GM19438 (cell line): ENCODE results near the gene HMMR.

Source experiments
- ATAC-seq: cut with Tn5 transposase; IDR thresholded peaks from one replicate; pipeline ENCODE4 v1.9.1; 2021; ENCODE audit warnings: low read depth; ENCODE audit not compliant: unreplicated experiment

HMMR gene

DNA sequence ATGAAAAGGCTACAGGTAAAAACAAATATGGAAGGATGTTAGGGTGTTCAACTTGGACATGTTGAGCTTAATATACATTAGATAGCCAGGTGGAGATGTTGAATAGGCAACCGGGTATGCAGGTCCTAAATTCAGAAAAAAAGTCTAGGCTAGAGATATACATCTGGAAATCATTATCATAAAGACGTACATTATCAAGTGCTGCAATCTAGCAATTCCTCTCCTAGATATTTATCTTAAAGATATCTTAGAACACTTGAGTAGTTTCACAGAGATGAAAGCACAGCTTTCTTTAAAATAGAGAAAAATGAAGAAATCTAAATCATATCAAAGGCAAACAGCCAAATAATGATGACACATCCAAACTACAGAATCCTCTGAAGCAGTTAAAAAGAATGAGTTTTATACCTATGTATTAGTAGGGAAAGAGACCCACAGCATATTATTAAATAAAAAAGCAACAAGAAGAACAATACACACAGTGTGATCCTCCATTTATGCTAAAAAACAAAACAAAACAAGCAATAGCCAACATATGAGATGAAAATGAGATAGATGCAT, 4.3 kb upstream of the HMMR start:
- ATAC-seq = no peak

DNA sequence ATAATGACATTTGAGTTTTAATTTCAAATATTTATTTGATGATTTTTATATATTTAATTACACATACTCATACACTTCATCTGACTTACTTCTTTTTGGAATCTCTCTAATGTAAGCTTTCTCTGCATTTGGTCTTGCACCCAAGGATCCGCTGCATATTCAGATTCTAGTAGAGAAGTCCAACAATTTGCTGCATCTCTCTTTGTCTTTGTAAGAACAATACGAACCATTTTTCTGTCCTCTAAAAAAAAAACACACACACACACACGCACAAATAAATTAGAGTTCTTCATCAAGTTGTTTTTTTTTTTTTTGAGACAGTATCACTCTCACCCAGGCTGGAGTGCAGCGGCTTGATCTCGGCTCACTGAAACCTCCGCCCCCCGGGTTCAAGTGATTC, 3.6 kb upstream of the HMMR start:
- no peak for ATAC-seq

DNA sequence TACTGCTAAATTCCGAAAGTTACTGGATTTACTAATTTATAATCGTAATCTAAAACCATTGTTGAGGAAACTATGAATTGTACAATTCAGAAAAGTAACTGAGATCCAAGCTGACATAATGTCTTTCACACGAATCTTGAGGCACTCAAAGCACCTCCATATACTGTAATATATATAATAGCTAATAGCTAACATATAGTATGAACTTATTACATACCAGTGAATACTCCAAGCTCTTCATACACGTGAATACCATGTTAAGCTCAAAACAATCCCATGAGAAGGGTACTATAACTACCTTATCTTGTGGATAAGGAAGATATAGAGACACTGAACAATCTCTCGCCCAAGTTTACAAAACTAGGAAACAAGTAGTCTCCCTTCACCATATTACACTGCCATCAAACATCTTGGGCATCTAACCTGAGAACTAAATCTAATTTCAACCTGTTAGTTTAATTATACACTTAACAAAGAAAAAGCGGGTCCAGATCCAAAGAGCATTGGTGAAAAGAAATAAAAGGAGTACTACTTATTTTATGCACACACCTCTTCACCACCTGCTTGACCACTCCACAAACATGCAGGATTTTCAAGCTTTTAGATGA, 1.6 kb upstream of the HMMR start:
- no peak for ATAC-seq

DNA sequence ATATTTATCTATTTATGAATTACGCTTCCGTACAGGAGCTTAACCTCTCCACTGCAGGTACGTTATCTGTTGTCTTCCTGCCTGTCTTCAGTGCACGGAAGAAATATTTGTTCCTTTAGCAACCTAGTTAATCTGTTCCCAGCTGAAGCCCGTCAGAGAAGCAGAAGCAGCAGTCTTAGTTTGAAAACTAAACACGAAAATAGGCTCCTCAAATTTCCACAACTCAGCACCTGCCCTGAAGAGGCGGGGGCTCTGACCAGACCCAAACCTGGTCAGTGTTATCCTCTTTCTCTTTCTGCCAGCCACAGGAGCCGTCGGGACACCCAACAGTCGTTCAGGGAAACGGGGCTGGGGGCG, 992 bp upstream of the HMMR start:
- ATAC-seq = peak; percentile 9

DNA sequence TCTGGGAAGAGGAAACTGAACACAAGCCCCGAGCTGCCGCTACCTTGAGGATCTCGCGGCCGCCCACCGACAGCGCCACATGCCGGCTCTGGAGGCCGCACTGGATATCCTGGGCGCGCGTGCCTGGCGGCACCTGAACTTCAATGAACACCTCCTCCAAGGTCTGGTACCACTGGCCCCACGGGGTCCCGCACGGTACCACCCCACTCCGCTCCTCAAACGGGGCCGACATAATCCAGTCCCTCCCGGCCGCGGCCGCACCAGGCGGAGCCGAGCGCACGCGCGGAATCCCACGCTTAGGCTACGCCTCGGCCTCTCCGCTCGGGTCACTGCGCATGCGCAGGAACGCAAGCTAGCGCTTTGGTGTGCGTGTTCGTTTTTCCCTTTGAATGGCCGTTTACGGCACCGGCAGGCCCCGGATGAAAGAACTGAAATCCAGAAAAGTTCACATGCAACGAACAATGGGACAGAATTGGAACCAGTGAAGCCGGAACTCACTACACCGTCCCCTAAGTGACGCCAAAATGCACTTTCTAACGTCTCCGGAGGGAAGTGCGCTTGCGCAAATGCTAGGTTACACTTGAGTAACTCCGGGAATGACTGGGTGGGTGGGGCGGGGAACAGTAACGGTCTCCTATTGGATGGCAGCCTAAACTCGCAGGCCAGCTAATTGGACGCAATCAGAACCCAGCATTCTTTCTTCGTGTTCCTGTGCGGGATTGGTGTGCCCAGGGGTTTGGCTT, 442 bp upstream of the HMMR start, which contains the start of gene NUDCD2:
Gene NUDCD2, minus strand, starts transcription at position 284 of the 743 bp plus-strand sequence. Its CDS starts 52 bp downstream, at position 232.
- peak; percentile 74 for ATAC-seq

DNA sequence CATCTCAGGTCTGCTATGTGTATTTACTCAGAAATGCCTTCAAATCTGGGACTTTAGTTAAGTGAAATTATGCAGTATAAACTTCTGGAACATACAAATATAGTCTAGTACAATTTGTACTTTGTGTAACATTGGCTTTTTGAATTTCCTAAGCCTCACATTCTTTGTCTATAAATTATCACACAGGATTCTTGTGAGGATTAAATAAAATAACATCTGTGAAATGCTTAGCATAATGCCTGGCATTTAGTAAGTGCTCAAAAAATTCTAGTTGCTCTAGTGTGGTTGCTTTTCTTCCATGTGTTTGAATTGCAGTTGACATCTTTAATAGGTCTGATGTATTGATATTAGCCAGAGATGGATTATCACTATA, 2.6 kb downstream of the HMMR start:
- ATAC-seq = no peak

DNA sequence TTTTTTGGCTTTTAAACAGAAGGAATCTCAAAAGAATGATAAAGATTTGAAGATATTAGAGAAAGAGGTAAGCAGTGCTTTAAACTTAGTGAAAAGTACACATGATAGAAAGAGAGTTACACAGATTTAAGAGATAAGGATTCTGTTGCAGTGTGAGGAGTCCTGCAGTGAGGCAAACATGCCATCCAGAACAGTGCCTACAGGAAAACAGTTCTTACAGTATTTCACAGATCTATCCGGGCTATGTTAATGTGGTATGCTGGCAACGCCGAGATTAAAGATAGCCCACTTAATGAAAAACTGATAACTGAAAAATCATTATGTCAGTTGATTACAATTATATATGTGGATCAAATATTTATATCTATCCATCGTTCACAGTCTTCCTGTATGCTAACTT, 7.2 kb downstream of the HMMR start:
- ATAC-seq = no peak

DNA sequence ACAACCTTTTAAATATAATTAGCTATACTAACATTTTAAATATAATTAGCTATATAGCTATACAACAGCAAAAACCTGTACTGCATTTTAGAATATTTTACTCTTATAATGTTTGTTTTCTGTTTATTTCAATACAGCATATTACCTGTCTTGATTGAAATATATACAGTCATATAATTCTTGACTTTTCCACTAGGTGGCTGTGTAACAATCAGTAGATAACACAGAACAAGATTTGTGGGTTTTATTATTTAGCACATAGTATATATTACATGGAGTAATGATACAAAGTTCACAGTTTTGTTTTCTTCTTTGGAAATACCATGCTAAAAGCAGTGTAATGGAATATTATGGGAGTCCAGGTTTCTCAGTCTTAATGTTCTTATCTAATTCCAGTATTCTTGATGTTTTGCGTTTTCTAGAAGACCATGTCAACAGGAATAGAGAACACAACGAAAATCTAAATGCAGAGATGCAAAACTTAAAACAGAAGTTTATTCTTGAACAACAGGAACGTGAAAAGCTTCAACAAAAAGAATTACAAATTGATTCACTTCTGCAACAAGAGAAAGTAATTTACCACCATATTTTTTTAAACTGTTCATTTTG, 13.3 kb downstream of the HMMR start:
- ATAC-seq = no peak

DNA sequence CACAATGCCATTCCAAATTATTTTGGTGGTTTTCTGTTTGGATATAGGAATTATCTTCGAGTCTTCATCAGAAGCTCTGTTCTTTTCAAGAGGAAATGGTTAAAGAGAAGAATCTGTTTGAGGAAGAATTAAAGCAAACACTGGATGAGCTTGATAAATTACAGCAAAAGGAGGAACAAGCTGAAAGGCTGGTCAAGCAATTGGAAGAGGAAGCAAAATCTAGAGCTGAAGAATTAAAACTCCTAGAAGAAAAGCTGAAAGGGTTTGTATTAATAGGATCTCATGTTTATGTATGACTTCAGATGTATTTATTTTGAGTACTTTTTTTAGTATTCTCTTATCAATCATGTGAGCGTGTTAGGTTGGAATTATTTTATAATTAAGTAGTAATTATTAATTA, 15.0 kb downstream of the HMMR start:
- ATAC-seq = no peak

DNA sequence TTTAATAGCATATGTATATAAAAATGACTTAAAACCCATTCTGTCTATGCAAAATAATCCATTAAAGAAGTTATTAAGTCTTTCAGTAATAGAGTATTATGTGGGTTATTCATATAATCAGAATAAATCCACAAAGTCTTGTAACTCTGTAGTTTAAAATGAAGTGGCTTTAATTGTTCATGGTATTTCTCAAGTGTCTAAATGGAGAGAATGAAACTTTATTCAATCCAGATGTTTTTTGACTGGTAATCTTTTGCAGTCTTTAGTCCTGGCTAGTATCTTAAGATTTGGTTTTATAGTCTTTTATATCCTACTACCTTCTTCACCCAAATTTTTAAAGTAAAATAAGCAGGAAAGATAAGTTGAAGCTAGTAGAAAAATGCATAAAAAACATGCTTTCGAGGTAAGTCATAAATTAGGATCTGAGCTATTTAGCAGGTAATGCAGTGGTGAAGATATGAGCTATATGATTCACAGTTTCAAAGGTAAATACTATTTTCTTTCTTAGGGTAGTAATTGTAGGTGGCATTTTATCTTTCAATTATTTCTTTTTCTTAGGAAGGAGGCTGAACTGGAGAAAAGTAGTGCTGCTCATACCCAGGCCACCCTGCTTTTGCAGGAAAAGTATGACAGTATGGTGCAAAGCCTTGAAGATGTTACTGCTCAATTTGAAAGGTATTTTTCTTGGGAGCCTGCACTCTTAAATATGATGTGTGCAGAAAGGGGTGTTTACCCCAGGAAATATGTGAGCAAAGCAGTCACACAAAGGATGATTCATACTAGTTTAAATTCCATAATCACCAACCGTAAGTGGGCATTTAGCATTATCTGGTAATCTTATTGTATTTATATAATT, 17.9 kb downstream of the HMMR start:
- no peak for ATAC-seq

DNA sequence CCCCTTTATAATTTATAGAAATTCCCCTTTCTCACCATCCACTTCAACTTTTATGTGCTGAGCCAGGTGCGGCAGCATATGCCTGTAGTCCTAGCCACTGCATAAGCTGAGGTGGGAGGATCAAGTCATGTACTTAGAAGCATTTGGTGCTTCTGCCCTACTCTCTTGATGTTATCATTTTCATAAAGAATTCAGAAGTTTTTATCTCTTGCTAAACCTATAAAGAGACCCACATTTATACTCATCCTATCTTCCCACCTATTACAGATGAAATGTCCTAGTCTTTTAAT, 18.5 kb downstream of the HMMR start:
- ATAC-seq = no peak

DNA sequence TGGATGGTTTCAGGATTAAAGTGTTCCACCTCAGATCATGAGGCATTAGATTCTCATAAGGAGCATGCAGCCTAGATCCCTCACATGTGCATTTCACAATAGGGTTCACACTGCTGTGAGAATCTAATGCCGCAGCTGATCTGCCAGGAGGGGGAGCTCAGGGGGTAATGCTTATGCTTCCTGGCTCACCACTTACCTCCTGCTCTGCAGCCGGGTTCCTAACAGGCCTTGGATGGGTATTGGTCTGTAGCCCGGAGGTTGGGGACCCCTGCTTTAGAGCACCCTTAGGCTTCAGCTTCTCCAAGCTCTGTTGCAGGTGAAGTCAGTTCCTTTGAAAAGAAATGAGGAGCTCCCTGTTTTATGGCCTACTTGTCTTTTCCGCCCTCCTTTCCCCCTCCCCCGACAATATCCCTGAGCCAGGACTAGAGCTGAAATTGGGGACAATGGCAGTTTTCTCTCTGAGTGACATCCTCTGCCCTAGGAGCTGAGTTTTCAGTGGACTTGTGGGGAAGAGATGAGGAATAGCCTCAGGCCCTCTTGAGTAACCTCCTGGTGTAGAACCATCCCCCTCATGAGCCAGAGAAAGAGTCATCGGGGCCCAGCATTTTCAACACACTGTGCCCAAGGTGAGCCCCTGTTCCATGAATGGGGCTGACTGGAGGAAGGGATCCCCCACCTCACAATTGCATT, 28.8 kb downstream of the HMMR start:
- no peak for ATAC-seq

DNA sequence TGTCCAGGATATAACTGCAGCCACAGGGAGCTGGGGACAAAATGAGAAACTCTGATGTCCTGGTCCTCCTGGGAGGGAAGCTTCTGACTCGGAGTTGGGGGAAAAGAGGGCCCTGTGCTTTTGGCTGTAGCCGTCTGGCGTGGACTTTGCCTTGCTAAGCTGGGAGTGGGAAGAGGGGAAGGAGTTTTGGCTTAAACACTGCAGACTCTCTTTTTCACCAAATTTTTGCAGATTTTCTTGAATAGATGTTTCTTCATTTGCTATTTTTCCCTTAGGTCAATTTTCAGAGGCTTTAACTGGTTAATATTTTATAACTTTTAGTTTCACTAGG, 29.3 kb downstream of the HMMR start:
- ATAC-seq = no peak

DNA sequence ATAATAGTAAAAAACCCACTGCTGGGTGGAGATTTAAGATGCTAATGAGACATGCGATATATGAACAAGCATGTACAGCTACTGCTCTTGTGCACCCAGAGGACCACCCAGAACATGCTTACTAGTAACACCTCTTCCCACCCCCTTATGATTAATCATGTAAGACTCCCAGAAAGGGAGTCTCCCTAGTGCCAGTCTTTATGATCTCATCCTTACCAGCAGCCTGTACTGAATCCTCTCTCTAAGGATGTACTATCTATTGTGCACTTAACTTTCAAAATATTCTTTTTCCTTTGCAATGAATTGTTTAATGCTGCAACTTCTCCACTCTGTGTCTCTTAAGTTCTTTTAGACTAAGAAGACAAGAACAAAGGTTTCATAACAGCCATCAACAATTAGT, 35.9 kb downstream of the HMMR start:
- ATAC-seq = no peak

DNA sequence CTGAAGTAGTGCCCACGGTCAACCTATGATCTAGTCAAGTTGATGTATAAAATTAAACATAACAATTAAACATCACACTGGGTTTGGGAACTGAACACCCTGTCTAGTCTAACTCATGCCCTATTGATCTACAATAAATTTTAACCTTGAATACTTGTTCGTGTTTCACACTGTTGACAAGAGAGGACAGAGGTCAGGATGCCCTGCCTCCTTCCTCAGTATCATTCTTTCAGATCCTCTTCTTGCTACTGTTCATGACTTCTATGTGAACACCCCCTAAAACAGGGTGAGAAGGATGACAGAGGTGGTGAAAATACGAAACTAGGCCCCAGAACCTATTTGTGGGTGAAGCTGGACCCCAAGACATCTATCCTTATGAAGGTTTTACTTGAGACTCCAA, 36.9 kb downstream of the HMMR start:
- ATAC-seq = no peak

DNA sequence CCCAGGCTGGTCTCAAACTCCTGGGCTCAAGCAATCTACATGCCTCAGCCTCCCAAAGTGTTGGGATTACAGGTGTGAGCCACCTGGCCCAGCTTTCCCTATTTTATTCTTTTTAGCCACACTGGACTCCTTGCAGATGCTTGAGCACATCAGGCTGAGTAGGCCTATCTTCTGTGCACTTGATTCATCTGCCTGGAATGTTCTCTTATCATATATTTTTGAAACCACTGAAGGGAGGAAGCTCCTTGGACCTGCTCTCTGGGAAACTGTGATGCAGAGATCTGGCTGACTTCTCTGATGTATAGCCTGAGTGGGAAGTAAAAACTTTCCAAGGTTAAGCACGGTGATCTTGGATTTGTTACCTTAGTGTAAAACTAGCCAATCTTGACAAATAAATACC, 38.5 kb downstream of the HMMR start:
- ATAC-seq = no peak

DNA sequence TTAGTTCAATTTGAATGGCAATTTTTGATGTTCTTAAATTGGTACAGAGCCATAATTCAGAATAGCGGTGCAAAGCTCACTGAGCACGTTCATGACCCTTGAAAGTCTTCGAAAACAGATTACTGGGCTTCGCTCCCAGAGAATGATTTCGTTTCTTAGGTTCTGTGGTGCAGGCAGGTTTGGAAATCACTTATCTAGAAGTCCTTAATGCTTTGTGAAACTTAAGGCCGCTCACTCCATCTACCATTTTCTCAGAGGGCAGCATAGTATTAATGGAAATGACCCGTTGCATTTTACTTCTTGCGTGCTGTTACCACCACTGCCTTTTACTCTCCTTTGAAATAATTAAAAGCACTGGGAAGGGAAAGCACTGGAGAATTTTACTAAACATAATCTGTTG, 42.1 kb downstream of the HMMR start:
- ATAC-seq = no peak

DNA sequence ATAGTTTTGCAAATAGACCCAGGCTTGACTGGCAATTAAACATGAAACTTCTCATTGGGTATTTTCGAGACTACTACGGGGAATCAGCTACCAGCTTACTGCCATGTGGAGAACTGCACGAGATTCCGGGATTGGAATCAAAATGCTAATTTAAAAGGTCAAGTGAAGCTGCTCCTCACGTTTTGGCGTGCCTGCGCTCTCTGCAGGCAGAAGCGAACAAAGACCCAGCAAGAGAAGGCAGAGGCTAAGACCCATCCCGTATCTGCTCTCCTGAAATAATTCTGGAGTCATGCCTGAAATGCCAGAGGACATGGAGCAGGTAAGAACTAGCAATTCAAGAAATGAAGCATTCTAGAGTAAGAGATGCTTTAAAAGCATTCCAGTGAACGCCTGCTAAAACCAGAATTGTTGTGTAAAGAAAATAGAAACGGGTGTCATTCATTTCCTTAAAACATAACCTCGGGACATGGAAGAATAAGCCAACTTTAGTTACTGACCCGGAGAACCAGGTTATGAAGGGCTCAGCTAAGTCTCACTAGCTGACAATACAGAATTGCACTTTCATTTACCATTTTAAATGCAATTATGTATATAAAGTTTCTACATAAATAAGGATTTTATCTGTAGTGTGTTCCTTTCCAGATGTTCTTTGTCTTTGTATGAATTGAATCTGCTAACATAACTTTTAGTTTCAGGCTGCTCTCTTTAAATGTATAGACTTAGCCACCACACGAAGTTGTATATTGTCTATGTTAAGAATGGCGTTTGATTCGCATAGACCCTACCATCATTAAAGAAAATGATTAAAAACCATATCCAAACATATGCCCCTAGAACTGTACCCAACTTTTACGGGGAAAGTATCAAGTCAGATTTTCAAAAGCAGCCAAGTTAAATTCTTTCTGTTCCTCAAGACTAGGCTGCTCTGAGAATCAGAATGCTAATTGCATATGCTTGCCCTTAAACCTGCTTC, 43.0 kb downstream of the HMMR start:
- peak; percentile 12 for ATAC-seq

DNA sequence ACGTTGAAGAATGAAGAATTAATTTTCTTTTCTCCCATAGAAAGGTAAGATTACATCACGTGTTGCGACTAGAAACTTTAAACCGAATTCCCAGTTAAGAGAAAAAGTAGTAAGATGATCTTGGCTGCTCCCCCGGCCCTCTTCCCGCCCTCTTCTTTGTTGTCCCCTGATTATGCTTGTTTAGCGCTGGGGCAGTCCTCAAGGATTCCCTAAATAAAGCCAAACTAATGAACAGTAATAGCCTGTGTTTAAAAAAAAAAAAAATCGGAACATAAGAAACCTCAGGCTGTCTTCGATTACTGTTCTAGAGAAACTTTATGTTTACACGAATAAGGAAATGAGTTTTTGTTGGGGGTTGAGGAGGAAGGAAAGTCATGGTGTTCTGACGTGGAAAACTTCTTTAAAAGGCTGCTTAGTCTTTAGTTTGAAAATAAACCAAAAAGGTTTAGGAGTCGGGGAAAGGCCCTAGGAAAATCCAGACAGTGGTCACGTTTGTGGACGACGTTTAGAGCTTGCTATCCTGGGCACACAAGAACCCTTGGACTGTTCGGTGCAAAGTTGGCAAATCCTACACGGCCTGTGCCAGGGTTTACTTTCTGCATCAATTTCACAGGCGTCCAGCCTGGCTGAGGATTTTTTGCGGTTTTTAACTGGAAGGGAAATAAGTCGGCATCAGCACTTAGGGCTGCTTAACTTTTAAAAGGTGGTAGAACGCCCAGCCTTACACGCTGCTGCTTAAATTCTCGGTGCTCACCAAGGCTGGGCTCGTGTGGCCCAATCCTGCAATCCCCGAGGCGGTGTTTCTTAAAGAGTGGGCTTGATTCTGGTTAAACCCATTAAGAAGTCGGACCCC, 43.9 kb downstream of the HMMR start:
- ATAC-seq = no peak
